AG10803 (cell line): ENCODE measurements around the gene CACNA1D.
"Not testable (repeated sequence)": the region's sequence is repeated elsewhere in the genome, so short reads cannot be mapped to it uniquely, and the experiment has no call there.

Experiments used
- DNase-seq: peaks from one replicate; pipeline ENCODE4 v3.0.0; 2010; ENCODE audit warnings: low read depth
- H3K4me3 ChIP-seq: 2 replicates; pipeline ENCODE4 v1.5.1; 2011; ENCODE audit warnings: mild to moderate bottlenecking, low read length, control low read depth
- TF ChIP-seq, protein P1 (sequence below): conservative IDR thresholded peaks from 2 replicates; pipeline ENCODE4 v1.5.1; 2011; ENCODE audit warnings: mild to moderate bottlenecking, low read length, control low read depth, inconsistent platforms

Gene CACNA1D

GRCh38 chr3:53661480-53661879, 167.1 kb downstream of the CACNA1D start:
- TF ChIP-seq, protein P1, sequence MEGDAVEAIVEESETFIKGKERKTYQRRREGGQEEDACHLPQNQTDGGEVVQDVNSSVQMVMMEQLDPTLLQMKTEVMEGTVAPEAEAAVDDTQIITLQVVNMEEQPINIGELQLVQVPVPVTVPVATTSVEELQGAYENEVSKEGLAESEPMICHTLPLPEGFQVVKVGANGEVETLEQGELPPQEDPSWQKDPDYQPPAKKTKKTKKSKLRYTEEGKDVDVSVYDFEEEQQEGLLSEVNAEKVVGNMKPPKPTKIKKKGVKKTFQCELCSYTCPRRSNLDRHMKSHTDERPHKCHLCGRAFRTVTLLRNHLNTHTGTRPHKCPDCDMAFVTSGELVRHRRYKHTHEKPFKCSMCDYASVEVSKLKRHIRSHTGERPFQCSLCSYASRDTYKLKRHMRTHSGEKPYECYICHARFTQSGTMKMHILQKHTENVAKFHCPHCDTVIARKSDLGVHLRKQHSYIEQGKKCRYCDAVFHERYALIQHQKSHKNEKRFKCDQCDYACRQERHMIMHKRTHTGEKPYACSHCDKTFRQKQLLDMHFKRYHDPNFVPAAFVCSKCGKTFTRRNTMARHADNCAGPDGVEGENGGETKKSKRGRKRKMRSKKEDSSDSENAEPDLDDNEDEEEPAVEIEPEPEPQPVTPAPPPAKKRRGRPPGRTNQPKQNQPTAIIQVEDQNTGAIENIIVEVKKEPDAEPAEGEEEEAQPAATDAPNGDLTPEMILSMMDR: no peak
- no peak overlapping the region for H3K4me3 ChIP-seq
- DNase-seq: no peak

DNA sequence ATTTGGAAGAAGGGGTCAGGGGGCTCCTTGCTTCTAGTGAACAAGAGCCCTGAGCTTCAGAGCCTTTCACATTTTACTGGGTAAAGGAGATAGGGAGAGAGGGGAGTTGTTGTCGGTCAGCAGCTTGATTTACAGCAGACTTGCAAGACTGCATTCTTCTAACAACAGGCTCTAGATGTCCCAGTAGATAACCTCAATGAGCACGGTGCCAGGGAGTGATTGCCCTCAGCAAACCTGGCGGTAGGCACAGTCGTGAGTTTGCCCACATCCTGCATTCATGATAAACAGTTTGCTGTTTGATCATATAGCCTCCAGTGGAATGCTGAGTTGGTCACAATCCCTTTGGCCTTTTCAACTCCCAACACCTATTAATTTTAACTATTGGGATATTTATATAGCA, 170.4 kb downstream of the CACNA1D start:
- not testable (repeated sequence) for H3K4me3 ChIP-seq, DNase-seq

- no peak for DNase-seq
- no peak overlapping the region for H3K4me3 ChIP-seq
- TF ChIP-seq, protein P1: no peak
Measured at GRCh38 chr3:53665608-53666425, 171.4 kb downstream of the CACNA1D start.

GRCh38 chr3:53668872-53669271, 174.5 kb downstream of the CACNA1D start:
- TF ChIP-seq, protein P1: peak; percentile 51
- peak; percentile 13 for DNase-seq
- H3K4me3 ChIP-seq: no peak overlapping the region

DNA sequence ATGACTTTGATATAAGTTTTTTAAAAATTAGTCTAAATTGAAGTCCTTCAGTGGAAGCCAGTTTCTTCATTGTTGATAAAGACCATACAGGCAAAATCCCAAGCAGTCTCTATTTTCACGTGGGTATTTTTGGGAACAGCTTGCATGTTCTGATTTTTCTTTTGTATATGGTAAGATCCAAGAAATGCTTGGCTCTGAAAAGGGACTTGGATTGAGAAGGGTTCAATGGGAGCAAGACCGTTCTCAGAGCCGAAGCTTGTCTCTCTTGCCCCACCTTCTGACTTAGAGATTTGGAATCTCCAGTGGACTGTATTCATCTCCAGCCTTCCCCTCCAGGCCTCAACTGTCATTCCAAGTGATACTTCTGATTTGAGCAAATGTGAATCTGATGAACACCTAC, 176.3 kb downstream of the CACNA1D start:
- DNase-seq: no peak
- no peak overlapping the region for H3K4me3 ChIP-seq
- TF ChIP-seq, protein P1: no peak

DNA sequence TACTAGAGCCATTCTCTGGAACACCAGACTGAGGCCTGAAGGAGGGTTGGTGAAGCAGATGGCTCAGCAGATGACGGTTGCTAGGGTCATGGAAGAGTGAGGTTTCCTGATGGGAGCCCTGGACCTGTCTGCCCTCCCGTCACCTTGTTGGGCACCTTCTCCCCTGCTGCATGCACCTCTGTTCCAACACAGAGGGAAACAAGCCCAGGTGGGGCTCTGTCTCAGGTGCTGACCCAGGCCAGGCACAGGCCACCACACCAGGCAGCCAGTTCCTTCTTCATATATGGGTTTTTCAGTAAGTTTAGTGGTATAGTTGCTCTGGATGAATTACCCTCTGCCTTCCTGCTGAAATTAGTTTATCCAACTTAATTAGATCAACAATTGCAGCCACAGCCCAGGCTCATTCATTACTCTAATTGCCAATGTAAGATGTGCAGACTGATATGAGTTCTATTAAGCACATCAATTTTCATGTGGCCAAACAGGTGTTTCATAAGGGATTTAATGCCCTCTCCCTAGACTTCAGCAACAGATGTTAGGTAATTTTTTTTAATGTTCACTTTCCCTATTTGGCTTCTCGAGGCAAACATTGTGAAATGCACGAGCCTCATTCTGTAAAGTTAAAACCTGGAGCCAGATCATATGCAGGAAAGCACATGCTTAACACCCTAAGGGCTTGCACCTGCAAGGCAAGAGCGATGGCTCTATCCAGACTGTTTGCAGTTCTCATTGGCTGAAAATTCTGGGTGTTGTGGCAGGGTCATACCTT, 177.0 kb downstream of the CACNA1D start:
- no peak overlapping the region for H3K4me3 ChIP-seq
- TF ChIP-seq, protein P1: no peak
- no peak for DNase-seq

- TF ChIP-seq, protein P1: no peak
- DNase-seq: no peak
- H3K4me3 ChIP-seq: no peak overlapping the region
Measured at GRCh38 chr3:53671961-53672299, 177.5 kb downstream of the CACNA1D start.
